NCI-H2107 treated with DMSO at 0.1 percent for 48 hours (cell line): ENCODE data around the gene ST13.
"Not testable (repeated sequence)": the region's sequence is repeated elsewhere in the genome, so short reads cannot be mapped to it uniquely, and the experiment has no call there.

Experiments
- DNase-seq: peaks from one replicate; lab custom pipeline; 2025; ENCODE audit not compliant: unreplicated experiment; lab: John Stamatoyannopoulos, UW

ST13 gene

GRCh38 chr22:40856513-40857308 is at the start of gene ST13, which contains the start of gene XPNPEP3:
Gene ST13 (minus strand): TSS chr22:40856639. CDS start chr22:40856540, 99 bp downstream.
Gene XPNPEP3 (plus strand): TSS chr22:40857148. CDS start chr22:40857182, 34 bp downstream.
- peak; percentile 74 for DNase-seq

DNA sequence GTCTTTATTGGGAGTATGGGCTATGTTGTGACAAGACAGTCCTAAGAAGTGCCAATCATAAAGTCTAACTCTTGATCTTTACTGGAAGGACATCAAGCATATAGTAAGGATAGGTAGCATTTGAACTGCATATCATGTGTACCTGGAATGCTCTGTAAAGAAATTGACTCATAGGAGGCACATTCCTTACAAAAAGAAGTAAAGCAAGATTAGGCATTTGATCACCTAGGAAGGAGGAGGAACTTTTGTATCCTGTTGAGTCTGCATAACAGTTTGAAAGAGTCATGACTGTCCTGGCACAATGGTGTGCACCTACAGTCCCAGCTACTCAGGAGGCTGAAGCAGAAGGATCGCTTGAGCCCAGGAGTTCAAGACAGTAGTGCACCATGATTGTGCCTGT is 47.7 kb upstream of the ST13 start:
- no peak for DNase-seq

- DNase-seq: peak; percentile 27
These were observed 42.5 kb upstream of the ST13 start for GRCh38 chr22:40898850-40899357.

- no peak for DNase-seq
These were observed 38.0 kb upstream of the ST13 start for GRCh38 chr22:40894417-40894816.

DNA sequence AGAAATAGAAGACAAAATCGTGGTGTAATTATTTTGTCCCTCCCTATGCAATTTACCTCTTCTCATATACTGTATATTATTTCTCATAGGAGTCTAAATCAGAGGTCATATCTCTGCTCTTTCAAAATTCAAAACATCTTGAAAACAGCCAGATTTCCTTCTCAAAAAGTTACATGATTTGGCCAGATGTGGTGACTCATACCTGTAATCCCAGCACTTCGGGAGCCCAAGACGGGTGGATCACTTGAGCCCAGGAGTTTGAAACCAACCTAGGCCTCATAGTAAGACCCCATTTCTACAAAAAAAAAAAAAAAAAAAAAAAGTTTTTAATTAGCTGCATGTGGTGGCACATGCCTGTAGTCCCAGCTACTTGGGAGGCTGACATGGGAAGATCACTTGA is 34.4 kb upstream of the ST13 start:
- DNase-seq: no peak

DNA sequence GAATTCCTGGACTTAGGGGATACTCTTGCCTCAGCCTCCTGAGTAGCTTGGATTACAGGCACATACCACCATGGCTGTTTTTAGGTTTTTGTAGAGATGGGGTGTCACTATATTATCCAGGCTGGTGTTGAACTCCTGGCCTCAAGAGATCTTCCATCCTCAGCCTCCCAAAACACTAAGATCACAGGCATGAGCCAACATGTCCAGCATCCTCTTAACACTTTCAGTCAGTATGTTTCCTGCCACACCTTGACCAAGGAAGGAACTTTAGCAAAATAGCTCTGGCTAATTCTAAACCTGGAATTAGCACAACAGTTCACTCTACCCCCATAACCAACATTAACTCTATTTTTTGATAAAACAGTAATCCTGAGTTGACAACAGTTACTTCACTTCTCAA is 32.7 kb upstream of the ST13 start:
- no peak for DNase-seq

DNA sequence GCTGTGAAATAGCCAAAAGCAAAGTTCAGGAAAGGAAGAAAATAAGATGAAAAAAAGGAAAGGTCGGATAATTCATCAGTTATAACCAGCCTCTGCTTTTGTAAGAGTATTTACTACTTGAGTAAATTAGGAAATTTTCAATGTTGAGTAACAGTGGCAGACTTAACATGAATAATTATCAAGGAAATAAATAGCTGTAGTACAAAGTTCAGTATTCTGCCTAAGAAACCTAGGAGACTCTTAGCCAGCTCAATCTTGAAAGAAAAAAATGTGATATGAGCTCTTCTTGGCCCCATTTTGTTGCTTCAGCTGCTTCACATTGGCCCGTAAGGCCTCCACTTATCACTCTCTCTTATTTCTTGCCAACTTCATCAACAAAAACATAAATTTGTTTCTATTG is 22.5 kb upstream of the ST13 start:
- no peak for DNase-seq

DNA sequence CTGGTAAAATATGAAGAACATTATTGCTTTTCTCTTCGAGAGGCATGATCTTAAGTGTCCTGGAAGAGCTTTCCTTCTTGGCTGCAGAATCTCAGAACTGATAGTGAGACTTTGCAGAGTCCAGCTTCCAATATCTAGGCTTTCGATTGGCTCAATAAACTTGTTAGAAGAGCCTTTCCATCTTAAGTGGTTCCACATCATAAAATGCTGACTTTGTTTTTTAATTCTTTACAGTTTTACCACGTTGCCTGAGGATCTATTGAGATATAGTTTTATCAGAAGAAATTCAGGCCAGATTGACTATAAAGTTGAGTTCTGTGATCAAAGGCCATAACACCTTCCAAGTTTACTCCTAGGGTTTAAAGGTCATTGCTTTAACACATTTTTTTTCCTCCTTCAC is 21.0 kb upstream of the ST13 start:
- DNase-seq: no peak

- DNase-seq: no peak
These were observed 20.5 kb upstream of the ST13 start for GRCh38 chr22:40876907-40877306.

GRCh38 chr22:40875111-40875510 is 18.7 kb upstream of the ST13 start:
- DNase-seq: no peak

GRCh38 chr22:40874016-40874415 is 17.6 kb upstream of the ST13 start:
- DNase-seq: no peak

DNA sequence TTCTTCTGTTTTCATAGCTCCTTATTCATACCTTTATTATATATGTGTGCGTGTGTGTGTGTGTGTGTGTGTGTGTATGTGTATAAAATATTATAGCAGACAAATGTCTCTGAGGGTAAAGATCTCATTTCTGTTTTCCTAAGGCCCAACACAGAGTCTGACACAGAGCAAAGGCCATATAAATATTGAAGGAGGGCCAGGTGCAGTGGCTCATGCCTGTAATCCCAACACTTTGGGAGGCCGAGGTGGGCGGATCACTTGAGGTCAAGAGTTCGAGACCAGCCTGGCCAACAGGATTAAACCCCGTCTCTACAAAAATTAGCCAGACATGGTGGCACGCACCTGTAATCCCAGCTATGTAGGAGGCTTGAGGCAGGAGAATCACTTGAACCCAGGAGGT is 11.9 kb upstream of the ST13 start:
- DNase-seq: not testable (repeated sequence)

DNA sequence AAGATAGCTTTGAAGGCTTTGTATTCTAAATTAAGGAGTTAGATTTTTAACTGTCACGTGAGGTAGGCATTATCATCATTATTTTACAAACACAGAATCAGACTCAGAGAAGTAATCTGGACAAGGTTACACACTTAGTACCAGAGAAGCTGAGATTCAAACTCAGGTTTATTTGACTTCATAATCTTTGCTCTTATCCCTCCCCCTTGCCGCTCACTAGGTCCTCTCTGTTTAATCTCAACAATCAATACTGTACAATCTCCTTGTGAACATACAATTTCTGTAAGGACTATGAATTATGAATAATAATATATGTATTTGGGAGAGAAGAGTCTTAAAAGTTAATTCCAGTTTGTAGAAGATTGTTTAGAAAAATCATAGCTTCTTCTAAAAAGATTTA is 10.7 kb upstream of the ST13 start:
- no peak for DNase-seq

DNA sequence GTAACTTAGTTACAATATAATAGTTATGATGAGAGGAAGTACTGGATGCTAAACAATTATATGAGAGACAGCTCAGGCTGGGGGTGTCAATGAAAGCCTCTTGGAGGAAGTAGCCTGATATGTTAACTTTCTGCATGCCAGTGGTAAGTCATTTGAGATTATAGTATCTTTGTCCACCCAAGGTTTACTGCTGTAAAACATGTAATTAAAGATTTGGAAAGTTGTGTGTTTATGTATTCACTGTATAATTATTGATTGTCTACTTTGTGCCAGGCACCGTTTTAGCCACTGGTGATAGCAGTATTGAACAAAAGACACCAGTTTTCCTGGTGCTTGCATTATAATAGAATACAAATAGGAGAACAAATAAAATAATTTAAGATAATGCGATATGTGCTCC is 6.1 kb upstream of the ST13 start:
- DNase-seq: no peak

- DNase-seq: no peak
These were observed 5.6 kb upstream of the ST13 start, which contains the start of gene DNAJB7 for GRCh38 chr22:40862013-40862412. Gene DNAJB7 (minus strand): TSS chr22:40862113. CDS start chr22:40861994, 119 bp downstream.

DNA sequence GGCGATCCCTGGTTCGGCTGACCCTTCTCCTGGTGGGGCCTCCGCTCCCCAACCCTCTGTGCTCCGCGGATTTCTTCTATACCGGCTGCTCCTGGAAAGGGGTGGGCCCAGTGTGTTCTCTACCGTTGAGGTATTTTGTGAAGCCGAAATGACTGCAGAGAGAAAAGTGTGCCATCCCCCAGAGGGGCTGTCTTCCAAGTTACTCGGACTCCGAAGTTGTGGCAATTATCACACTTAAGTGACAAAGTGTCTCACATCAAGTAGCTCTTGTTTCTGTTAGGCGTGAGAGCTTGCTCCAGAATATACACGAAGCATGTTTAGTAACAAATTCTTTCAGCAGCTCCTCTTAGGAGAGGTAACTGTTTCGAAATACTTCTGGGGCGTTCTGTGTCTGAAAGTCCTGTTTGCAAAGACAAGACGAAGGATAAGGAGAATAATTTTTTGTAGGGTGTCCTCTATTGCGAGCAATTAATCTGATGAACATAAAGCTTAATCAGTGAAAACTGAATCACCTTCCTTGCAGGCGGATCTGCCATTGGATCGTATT is 943 bp upstream of the ST13 start:
- DNase-seq: no peak

DNA sequence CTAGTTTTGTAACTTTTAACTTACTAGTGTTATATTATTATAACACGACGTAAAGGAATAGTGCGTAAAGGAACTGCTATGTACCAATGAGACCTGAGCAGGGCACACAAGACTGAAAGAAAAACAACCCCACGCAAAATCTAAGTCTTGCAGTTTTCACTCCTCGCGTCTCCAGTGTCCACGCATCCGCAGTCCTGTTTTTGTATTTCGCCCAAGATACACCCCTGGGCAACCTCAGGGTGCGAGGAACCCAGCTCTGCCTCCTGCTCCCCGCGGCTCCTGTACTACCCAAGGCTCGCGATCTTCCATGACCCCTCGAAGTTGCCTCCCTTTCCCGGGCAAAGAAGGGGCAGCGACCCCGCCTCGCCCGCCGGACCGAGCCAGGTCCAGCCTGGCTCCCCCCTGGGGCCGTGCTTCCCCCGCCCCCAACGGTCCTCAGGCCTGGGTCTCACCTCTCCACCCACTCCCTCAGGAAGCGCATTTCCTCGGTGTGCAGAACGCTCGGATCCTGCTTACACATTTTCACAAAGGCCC is 393 bp downstream of the ST13 start:
- DNase-seq: no peak

DNA sequence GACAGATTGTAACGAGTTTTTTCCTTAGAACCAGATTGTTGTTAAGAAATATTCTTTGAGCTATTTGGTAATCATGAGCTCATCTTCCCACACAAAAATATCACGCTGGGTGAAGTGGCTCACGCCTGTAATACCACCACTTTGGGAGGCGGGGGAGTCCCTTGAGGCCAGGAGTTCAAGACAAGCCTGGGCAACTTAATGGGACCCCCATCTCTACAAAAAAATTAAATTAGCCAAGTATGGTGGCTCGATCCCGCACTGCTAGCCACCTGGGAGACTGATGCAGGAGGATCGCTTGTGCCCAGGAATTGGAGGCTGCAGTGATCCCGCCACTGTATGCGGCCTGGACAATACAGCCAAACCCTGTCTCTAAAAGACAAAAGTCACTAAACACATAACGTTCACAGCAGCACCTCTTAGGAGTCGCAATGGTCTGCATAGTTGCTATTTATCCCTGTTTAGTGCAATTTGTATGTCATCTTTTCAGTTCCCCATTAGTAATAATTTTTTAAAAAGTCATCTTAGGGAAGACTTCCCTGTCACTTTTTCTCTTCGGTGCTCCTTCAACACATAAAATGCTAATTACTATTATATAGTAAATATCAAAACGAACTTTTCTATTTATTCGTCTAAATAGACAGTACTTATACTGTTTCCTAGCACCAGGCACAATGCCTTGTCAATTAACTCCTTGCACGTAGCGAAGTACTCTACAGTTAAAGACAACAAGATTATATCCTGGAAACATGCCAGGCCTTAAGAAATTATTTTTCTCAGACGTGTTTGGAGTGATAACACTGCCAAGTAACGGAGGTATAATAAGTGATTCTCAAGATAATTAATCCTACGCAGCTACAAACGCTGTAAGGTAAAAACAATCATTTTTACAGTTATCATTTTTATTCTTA is 1.1 kb downstream of the ST13 start:
- no peak for DNase-seq

DNA sequence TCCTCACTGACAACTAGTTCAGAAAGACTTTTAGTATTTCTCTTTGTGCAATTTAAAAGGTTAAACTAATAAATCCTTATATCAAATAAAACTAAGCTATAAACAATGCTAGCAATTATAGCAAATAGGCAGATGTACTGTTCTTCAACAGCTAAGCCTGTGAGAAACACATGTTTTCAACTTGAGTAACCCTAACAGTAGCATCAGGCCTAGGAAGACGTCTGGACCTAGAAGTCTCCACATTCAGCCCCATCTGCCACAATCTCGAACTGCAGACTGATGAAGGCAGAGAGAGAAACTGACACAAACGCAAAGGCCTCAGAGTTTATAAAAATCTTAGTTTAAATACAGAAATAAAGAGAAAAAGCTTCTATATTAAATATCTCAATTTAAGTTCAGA is 2.5 kb downstream of the ST13 start:
- DNase-seq: no peak

GRCh38 chr22:40853333-40853732 is 3.1 kb downstream of the ST13 start:
- no peak for DNase-seq

GRCh38 chr22:40845816-40846215 is 10.6 kb downstream of the ST13 start:
- DNase-seq: not testable (repeated sequence)
